Adipocyte (in vitro differentiated cells): Measurements from ENCODE around the gene RUNX1.

Source experiments
- DNase-seq: peaks from one replicate; pipeline ENCODE4 v3.0.0-alpha.2; 2015; ENCODE audit warnings: low read depth
- H3K27me3 ChIP-seq: replicated peaks from 2 replicates; pipeline ENCODE4 v1.7.0; 2013; ENCODE audit warnings: mild to moderate bottlenecking, low read length, moderate library complexity; ENCODE audit not compliant: control insufficient read depth, insufficient read depth
- H3K36me3 ChIP-seq: 2 replicates; pipeline ENCODE4 v1.7.0; 2013; ENCODE audit warnings: low read length, mild to moderate bottlenecking, moderate library complexity; ENCODE audit not compliant: control insufficient read depth, insufficient read depth, severe bottlenecking
- H3K4me1 ChIP-seq: 2 replicates; pipeline ENCODE4 v1.7.0; 2013; ENCODE audit warnings: mild to moderate bottlenecking, low read length, moderate library complexity; ENCODE audit not compliant: control insufficient read depth, insufficient read depth
- H3K4me3 ChIP-seq: 2 replicates; pipeline ENCODE4 v1.7.0; 2013; ENCODE audit warnings: mild to moderate bottlenecking, low read length, moderate library complexity
- H3K9ac ChIP-seq: 2 replicates; pipeline ENCODE4 v1.7.0; 2013; ENCODE audit warnings: mild to moderate bottlenecking, low read length, moderate library complexity
- H3K9me3 ChIP-seq: 2 replicates; pipeline ENCODE4 v1.7.0; 2013; ENCODE audit warnings: mild to moderate bottlenecking, low read length, moderate library complexity; ENCODE audit not compliant: control insufficient read depth

RUNX1 gene

DNA sequence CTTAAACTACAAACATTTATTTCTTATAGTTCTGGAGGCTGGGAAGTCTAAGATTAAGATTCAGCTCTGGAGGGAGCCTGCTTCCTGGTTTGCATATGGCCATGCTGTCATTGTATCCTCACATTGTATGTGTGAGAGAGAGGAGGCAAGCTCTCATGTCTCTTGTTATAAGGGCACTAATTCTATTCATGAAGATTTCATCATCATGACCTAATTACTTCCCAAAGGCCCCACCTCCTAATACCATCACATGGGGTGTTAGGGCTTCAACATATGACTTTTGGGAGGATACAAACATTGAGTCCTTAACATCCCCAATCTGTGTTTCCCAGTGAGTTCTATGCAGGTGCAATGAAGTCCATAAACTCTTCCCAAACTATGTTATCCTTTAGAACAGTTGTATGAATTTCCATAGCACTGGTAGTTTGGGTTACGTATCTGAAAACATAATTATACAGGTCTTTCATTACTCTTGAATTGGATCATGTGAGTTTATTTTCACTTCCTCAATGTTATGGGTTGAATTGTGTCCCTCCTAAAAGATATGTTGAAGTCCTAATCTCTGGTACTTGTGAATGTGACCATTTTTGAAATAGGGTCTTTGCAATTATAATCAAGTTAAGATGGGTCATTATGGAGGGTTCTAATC, 124.2 kb downstream of the RUNX1 start:
- no peaks in the 10 kb centered on the region for H3K36me3 ChIP-seq

DNA sequence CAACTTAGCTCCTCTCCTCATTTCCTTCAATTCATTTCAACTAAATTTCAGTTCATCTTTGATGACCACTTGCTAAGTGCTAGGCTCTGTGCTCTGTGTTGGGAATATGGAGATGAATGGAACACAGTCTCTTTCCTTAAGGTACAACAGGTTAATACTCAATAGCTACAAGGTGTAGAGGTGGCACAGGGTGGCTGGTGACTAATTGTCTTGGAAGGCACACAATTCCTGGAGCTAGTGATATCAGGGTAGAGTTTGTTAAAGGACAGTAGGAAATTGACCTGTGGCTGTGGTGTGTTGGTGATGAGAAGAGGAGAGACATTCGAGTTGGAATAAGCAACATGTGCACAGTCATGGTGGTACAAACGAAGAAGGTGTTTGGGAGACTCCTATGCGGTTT, 124.9 kb downstream of the RUNX1 start:
- Histone ChIP-seq H3K4me1 (peaks cover 21% of the 10 kb centered on the region), H3K9me3 (no peaks in the 10 kb centered on the region), H3K9ac (no peak overlapping the region), H3K36me3 (no peaks in the 10 kb centered on the region), H3K4me3 (no peak overlapping the region), H3K27me3 (no peaks in the 10 kb centered on the region)
- no peak for DNase-seq

More for the DNA sequence above, 124.2 kb downstream of the RUNX1 start:
- Histone ChIP-seq H3K4me3 (no peak overlapping the region), H3K9ac (no peak overlapping the region), H3K27me3 (no peaks in the 10 kb centered on the region), H3K9me3 (no peaks in the 10 kb centered on the region), H3K4me1 (peaks cover 21% of the 10 kb centered on the region)
- no peak for DNase-seq

DNA sequence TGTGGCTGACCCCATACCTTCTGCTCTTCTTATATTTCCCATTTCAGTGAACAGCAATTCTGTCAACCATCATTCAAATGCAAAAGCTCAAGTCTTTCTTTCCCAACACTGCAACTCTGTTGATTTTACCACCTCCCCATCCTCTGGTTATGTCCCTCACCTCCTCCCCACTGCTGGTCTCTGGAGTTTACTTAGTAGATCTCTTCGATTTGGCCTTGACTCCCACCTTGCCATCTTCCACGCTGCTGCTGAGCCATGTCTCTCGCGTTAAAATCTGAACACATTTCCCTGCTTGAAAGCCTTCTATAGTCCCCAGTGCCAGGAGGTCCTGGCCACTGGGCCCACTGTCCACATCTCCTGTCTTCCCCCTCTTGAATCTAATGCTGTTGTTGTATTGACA, 125.5 kb downstream of the RUNX1 start:
- Histone ChIP-seq H3K4me3 (no peak overlapping the region), H3K27me3 (no peaks in the 10 kb centered on the region), H3K9ac (no peak overlapping the region), H3K9me3 (no peaks in the 10 kb centered on the region), H3K36me3 (no peaks in the 10 kb centered on the region), H3K4me1 (peaks cover 21% of the 10 kb centered on the region)
- DNase-seq = no peak

DNA sequence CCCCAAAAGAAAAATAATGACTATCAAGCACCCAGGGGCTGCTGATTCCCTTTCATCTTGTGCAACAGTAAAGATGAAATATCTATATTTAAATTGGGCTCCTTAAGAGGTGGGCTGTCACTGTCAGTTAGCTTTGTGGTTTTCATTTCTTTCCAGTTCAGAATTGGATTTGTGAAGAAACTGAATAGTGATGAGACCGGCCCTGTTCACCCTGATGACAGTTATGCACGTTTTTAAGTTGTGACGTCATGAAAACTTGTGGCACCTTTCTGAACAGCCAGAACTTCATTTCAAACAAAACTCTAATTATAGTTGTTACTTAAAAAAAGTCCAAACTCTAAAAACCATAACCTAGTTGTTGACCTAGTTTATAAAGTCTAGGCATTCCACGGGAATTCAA, 125.9 kb downstream of the RUNX1 start:
- H3K27me3 ChIP-seq = no peaks in the 10 kb centered on the region
- no peak overlapping the region for H3K4me3 ChIP-seq
- DNase-seq = no peak
- no peak overlapping the region for H3K9ac ChIP-seq
- H3K9me3 ChIP-seq = no peaks in the 10 kb centered on the region
- H3K36me3 ChIP-seq = no peaks in the 10 kb centered on the region
- H3K4me1 ChIP-seq = peaks cover 21% of the 10 kb centered on the region

DNA sequence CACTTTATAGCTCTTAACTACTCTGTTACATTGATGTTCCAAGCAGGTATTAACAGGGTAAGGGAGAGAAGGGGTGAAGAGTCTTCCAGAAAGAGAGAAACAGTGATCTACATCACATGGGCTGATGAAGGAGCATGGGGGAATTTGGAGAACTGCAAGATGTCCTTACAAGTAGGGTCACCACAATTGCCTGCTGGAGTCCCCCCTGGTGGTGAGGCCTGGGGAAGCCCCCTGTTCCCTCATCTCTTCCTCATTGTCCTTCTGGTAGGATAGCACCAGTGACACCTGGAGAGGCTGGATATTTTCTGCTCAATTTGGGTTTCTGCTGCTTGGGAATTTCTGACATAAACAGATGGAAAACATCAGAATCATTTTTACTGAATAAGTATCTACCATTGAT, 126.6 kb downstream of the RUNX1 start:
- no peak for DNase-seq
- H3K4me3 ChIP-seq = no peak overlapping the region

DNA sequence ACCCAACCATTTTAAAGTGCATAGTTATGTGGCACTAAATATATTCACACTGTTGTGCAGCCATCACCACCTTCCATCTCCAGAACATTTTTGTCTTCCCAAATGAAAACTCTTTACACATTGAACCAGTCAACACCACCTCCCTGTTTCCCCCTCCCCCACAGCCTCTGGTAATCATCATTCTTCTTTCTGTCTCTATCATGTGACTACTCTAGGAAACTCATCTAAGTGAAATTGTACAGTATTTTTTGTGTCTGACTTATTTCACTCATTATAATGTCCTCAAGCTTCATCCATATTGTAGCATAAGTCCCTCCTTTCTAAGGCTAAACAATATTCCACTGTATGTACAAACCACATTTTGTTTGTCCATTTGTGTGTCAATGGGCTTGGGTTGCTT, 128.0 kb downstream of the RUNX1 start:
- H3K9ac ChIP-seq = no peak overlapping the region
- DNase-seq = no peak
- H3K36me3 ChIP-seq = no peaks in the 10 kb centered on the region
- H3K27me3 ChIP-seq = no peaks in the 10 kb centered on the region
- no peaks in the 10 kb centered on the region for H3K9me3 ChIP-seq
- H3K4me1 ChIP-seq = peaks cover 11% of the 10 kb centered on the region
- no peak overlapping the region for H3K4me3 ChIP-seq

More for the DNA sequence above, 126.6 kb downstream of the RUNX1 start:
- Histone ChIP-seq H3K27me3 (no peaks in the 10 kb centered on the region), H3K36me3 (no peaks in the 10 kb centered on the region), H3K9ac (no peak overlapping the region), H3K4me1 (peaks cover 15% of the 10 kb centered on the region), H3K9me3 (no peaks in the 10 kb centered on the region)

DNA sequence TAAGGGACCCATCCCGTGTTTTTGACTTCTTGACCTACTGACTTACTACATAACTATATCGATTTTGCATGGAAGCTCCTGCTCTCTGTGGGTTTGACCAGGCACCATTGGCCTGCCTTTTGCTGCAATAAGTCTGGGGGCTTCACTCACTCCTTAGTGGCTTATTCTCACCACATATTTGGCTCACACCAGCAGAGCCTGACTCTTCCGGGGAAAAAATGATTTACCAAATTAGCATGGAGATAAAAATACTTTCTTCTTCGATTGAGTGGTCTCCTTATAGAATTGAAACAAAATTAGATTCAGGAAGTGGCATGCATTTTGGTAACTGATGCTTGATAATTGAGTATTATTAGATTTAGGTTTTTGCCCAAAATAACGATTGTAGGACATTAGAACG, 129.7 kb downstream of the RUNX1 start:
- no peaks in the 10 kb centered on the region for H3K9me3 ChIP-seq
- no peak overlapping the region for H3K9ac ChIP-seq
- H3K4me1 ChIP-seq = peaks cover 25% of the 10 kb centered on the region
- no peak for DNase-seq
- no peaks in the 10 kb centered on the region for H3K36me3 ChIP-seq
- no peak overlapping the region for H3K4me3 ChIP-seq
- H3K27me3 ChIP-seq = no peaks in the 10 kb centered on the region

DNA sequence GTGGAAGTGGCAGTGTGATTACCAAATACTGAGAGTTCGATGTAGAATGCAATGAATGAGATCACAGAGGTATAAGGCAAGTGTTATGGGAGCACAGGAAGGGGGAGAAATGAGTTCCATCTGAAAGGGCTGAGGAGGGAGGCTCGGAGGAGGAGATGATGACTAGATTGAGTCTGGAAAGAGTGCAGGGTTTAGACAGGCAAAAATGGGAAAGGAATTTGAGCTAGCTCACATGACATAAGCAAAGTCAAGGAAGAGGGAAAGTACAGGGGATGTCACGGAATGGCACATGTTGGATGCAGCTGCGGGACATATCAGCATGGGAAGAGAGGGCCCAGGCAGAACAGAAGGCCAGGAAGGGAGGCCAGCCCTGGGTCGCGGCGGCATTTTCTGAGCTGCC, 132.7 kb downstream of the RUNX1 start:
- DNase-seq = peak; percentile 69
- Histone ChIP-seq H3K9ac (peak overlapping the region; percentile 25), H3K4me3 (no peak overlapping the region), H3K36me3 (no peaks in the 10 kb centered on the region), H3K9me3 (no peaks in the 10 kb centered on the region), H3K27me3 (no peaks in the 10 kb centered on the region), H3K4me1 (peaks cover 40% of the 10 kb centered on the region)

DNA sequence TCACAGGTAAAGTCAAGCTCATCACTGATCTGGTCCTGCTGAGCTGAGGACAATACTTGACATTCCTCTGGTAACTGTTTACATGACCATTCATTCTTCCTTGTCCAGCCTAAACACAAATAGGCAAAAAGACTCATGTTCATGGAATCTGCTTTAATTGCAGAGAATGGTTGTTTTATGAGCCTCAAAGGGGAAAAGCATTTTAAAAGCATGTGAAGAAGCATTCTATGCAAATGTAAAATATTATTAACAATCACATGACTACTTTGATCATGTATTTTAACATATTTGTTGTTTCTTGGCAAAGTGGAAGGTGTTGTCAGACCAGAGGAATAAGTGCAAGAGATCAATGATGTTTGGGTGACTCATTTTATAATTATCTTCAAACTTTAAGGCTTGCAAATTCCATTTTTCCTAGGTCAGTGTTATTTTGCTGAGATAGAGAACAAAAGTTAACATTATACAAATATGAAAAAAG, 133.7 kb downstream of the RUNX1 start:
- H3K27me3 ChIP-seq = no peaks in the 10 kb centered on the region
- H3K4me3 ChIP-seq = no peak overlapping the region
- peak; percentile 62 for DNase-seq
- peak overlapping the region; percentile 25 for H3K9ac ChIP-seq
- H3K9me3 ChIP-seq = no peaks in the 10 kb centered on the region
- H3K4me1 ChIP-seq = peaks cover 41% of the 10 kb centered on the region
- no peaks in the 10 kb centered on the region for H3K36me3 ChIP-seq

DNA sequence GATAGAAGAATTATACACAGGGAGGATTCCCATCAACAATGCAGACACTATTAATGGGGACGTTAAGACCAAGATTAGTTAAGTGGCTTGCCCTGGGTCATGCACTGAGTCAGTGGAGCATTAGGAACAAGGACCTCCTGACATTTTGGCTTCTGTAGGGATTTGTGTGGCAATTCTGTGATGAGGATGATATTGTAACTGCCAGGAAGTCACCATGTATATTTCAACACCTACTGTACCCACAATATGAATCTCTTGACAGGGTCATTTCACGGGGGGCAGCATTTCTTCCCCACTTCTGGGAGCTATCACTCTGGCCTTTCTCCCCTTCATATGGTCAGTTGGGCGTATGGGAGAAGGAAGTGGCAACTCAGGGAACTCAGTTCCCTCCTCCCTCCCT, 134.9 kb downstream of the RUNX1 start:
- no peak overlapping the region for H3K9ac ChIP-seq
- no peaks in the 10 kb centered on the region for H3K27me3 ChIP-seq
- DNase-seq = no peak
- no peaks in the 10 kb centered on the region for H3K36me3 ChIP-seq
- no peak overlapping the region for H3K4me3 ChIP-seq
- H3K4me1 ChIP-seq = peaks cover 52% of the 10 kb centered on the region
- no peaks in the 10 kb centered on the region for H3K9me3 ChIP-seq

DNA sequence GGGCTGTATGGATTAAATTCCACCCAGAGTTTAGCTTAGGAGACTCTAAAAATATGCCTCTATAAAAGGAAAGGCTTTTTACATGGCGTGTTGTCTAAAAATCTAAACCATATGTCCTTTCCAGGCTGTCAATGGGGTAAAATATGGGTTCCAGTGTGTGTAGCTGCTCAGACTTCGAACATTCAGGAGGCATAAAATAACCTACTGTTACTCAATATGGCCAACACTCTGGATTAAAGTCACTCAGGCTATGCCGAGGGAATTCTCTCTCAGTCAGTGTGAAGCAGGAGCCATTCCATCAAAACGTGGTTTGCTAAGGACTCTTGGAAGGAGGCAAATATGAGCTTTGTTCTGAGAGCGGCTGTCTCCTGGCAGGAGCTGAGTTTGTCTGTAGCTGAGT, 135.3 kb downstream of the RUNX1 start:
- Histone ChIP-seq H3K9me3 (no peaks in the 10 kb centered on the region), H3K9ac (peak overlapping the region; percentile 5), H3K4me1 (peaks cover 56% of the 10 kb centered on the region), H3K36me3 (no peaks in the 10 kb centered on the region), H3K27me3 (no peaks in the 10 kb centered on the region), H3K4me3 (no peak overlapping the region)
- peak; percentile 71 for DNase-seq
